Activated T-cell treated with anti-CD3 and anti-CD28 coated beads for 48 hours (primary cell): ENCODE measurements around the gene C11orf65.
"Not testable (repeated sequence)": the region's sequence is repeated elsewhere in the genome, so short reads cannot be mapped to it uniquely, and the experiment has no call there.

Experiments
- DNase-seq: peaks from one replicate; pipeline ENCODE4 v3.0.0-alpha.2; 2020; ENCODE audit warnings: low read depth

Gene C11orf65

GRCh38 chr11:108472681-108473080 lies 5.4 kb upstream of the C11orf65 start:
- DNase-seq = no peak

- DNase-seq = no peak
Measured at GRCh38 chr11:108468478-108468864, 1.1 kb upstream of the C11orf65 start.

DNA sequence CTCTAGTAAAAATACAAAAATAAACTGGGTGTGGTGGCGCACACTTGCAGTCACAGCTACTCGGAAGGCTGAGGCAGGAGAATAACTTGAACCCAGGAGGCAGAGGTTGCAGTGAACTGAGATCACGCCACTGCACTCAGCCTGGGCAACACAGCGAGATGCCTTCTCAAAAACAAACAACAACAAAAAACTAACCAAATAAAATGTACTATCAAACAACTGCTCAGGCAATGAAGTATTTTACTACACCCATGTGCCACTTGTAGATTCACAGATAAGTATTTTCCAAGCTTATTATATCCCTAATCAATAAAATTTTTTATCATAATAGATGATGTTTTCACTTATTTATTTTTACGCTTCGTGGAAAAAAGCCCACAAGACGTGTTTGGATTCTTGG lies 924 bp downstream of the C11orf65 start:
- DNase-seq = no peak

DNA sequence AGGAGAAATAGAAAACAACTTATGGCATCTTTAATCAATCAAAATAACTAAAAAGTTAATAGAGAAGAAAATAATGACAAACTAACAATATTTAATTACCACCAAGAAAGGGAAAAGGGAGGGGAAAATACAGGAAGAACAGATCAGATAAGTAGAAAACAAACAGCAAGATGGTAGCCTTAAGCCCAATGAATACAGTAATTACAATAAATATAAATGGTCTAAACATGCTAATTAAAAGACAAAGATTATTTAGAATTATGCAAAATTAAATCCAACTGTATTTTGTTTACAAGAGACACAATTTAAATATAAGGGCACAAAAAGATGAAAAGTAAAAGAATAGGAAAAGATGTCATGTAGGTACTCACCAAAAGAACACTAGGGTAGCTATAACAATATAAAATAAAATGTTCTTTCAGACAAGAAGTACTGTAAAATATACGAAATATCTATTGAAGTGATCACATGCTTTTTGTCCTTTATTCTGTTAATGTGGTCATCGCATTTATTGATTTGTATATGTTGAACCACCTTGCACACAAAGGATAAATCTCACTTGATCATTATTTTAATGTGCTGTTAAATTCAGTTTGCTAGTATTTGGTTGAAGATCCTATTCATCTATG lies 14.0 kb downstream of the C11orf65 start:
- DNase-seq = no peak

DNA sequence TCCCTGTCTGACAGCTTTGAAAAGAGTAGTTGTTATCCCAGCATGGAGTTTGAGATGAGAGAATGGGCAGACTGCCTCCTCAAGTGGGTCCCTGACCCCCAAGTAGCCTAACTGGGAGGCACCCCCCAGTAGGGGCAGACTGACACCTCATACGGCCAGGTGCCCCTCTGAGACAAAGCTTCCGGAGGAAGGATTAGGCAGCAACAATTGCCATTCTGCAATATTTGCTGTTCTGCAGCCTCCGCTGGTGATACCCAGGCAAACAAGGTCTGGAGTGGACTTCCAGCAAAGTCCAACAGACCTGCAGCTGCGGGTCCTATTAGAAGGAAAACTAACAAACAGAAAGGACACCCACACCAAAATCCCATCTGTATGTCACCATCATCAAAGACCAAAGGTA lies 25.9 kb downstream of the C11orf65 start:
- DNase-seq = not testable (repeated sequence)

DNA sequence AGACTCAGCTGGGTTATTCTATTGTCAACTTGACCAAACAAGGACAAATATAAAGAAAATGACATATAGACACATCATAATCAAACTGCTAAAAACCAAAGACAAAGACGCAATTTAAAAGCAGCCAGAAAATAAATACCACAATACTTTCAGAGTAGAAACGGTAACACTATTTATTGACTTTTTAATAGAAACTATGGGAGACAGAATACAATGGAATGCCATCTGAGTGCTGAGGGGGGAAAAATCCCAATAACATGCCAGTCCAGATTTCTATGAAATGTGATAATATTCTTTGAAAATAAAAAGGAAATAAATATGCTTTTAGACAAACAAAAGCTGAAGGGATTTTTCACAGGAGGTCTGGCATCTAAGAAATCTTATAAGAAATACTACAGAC lies 30.7 kb downstream of the C11orf65 start:
- no peak for DNase-seq

GRCh38 chr11:108435066-108435465 lies 32.3 kb downstream of the C11orf65 start:
- DNase-seq = no peak

DNA sequence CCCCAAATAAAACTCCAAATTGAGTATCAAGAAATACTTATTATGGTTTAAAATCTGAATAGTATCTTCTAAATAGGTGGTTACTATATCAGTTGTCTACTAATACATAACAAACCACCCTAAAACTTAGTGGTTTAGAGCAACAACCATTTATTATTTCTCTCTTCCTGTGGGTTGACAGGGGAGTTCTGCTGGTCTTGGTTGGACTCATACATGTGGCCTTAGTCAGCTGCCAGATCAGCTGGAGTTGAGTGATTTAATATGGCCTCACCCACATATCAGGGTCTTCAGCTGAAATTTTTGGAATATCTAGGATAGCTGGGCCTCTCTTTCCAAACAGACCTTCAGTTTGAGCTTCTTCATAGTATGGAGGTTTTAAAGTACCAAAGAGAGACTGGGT lies 34.5 kb downstream of the C11orf65 start:
- DNase-seq = no peak

- no peak for DNase-seq
Measured at GRCh38 chr11:108431997-108432396, 35.3 kb downstream of the C11orf65 start.

DNA sequence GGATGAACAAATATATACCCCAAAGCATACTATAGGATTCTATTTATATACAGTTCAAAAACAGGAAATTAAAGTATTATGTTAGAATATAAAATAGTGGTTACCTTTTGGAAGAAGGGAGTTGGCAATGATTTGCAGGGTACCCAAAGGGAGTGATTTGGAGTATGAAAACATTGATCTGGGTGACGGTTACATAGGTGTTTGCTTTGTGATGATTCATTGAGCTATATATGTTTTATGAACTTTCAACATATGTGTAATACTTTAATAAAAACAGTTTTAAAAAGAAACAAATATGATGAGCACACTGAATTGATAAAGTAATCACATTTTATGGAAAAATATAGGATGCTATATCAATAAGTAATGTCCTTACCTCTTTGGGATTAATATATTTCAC lies 36.0 kb downstream of the C11orf65 start:
- DNase-seq = no peak

- peak; percentile 1 for DNase-seq
Measured at GRCh38 chr11:108417551-108417950, 49.8 kb downstream of the C11orf65 start.

- no peak for DNase-seq
Measured at GRCh38 chr11:108414958-108415357, 52.4 kb downstream of the C11orf65 start.

DNA sequence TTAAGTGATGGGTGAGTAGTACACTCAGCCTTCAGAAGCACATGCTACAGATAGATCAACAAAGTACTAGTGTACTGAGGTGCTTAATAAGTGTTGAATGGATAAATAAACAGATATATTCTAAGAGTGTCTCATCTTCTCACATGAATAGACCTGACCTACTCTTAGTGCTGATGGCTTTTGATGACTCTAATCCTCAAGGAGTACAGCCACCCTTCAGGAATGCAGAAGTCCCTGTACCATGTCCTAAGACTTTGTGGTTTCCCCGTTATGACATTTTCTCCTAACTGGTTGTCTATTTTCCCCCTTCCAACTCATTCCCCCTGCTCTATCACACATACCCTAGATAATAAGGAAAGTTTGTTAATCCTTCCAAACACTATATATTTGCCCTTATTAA lies 61.6 kb downstream of the C11orf65 start:
- DNase-seq = no peak

- no peak for DNase-seq
Measured at GRCh38 chr11:108403052-108403451, 64.3 kb downstream of the C11orf65 start.

DNA sequence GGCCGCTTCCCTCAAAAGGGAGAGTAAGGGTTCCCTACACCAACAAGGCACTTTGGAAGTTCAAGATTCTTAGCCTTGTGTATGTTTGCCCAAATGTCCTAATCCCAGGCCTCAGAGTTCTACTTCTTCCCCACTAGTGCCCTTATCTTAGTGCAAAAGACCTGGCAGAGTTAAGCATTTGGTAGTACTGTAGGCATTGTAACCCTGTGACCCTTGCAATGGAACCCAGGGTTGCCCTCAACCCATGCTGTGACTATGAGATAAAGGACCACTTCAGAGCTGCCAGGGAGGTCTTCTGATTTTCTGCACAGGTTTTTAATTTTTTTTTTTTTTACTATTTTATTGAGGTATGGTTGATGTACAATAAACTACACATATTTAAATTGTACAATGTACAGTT lies 65.1 kb downstream of the C11orf65 start:
- no peak for DNase-seq

GRCh38 chr11:108398439-108398838 lies 68.9 kb downstream of the C11orf65 start:
- DNase-seq = no peak

DNA sequence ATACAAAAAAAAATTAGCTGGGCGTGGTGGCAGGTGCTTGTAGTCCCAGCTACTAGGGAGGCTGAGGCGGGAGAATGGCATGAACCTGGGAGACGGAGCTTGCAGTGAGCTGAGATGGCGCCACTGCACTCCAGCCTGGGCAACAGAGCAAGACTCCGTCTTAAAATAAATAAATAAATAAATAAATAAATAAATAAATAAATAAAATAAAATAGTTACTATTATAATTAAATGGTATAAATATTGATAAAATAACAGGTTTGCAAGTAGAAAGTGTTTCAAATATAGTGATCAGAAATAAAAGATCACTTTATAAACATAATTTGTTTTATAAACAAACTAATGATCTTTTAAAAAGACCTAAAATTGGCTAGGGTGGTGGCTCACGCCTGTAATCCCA lies 70.7 kb downstream of the C11orf65 start:
- DNase-seq = not testable (repeated sequence)

- no peak for DNase-seq
Measured at GRCh38 chr11:108394744-108395284, 72.5 kb downstream of the C11orf65 start.

- no peak for DNase-seq
Measured at GRCh38 chr11:108393046-108393445, 74.3 kb downstream of the C11orf65 start.

- no peak for DNase-seq
Measured at GRCh38 chr11:108392353-108392752, 75.0 kb downstream of the C11orf65 start.

GRCh38 chr11:108388576-108388975 lies 78.8 kb downstream of the C11orf65 start:
- DNase-seq = no peak

GRCh38 chr11:108373505-108373904 lies 93.8 kb downstream of the C11orf65 start:
- not testable (repeated sequence) for DNase-seq

DNA sequence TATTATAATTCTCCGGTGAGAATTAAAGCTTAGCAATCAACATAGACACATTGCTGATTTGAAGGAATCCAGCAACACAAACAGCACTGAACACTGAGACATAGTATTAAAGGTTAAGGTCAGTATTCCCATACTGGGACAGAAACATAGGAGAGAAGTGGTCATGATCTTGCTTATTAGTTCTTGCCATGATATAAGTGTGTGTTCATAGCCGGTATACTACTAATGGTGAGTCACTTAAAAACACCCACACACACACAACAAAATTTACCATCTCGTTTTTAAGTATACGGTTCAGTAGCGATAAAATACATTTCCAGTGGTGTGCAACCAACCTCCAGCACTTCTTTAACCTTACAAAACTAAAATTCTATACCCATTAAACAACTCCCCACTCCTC lies 96.3 kb downstream of the C11orf65 start:
- no peak for DNase-seq

GRCh38 chr11:108370315-108370714 lies 97.0 kb downstream of the C11orf65 start:
- DNase-seq = no peak
